WERI-Rb-1 (cell line): ENCODE data around the gene MRPL1.

ENCODE experiments used
- DNase-seq: peaks from one replicate; pipeline ENCODE4 v3.0.0-alpha.2; 2020
- H3K27ac ChIP-seq: fragments of 250-450 bp; sonication (Bioruptor Pico); 2 replicates; pipeline ENCODE4 v1.5.1; 2020; ENCODE audit warnings: mild to moderate bottlenecking, moderate library complexity
- H3K27me3 ChIP-seq: fragments of 250-450 bp; sonication (Bioruptor Pico); 2 replicates; pipeline ENCODE4 v1.5.1; 2021; ENCODE audit warnings: mild to moderate bottlenecking, low read depth, moderate library complexity; ENCODE audit not compliant: insufficient read depth, severe bottlenecking
- H3K36me3 ChIP-seq: fragments of 250-450 bp; sonication (Bioruptor Pico); 2 replicates; pipeline ENCODE4 v1.5.1; 2020; ENCODE audit warnings: mild to moderate bottlenecking, moderate library complexity
- H3K4me3 ChIP-seq: 2 replicates; pipeline ENCODE4 v1.5.1; 2011; ENCODE audit warnings: low read depth, mild to moderate bottlenecking, control low read depth, low read length
- H3K9me3 ChIP-seq: fragments of 250-450 bp; sonication (Bioruptor Pico); 2 replicates; pipeline ENCODE4 v1.5.1; 2021; ENCODE audit warnings: mild to moderate bottlenecking, moderate library complexity; ENCODE audit not compliant: severe bottlenecking
- TF ChIP-seq, protein P1 (sequence below): IDR thresholded peaks from 2 replicates; pipeline ENCODE4 v1.5.1; 2011; ENCODE audit warnings: low read depth, mild to moderate bottlenecking, control low read depth, inconsistent platforms, low read length

Gene MRPL1

DNA sequence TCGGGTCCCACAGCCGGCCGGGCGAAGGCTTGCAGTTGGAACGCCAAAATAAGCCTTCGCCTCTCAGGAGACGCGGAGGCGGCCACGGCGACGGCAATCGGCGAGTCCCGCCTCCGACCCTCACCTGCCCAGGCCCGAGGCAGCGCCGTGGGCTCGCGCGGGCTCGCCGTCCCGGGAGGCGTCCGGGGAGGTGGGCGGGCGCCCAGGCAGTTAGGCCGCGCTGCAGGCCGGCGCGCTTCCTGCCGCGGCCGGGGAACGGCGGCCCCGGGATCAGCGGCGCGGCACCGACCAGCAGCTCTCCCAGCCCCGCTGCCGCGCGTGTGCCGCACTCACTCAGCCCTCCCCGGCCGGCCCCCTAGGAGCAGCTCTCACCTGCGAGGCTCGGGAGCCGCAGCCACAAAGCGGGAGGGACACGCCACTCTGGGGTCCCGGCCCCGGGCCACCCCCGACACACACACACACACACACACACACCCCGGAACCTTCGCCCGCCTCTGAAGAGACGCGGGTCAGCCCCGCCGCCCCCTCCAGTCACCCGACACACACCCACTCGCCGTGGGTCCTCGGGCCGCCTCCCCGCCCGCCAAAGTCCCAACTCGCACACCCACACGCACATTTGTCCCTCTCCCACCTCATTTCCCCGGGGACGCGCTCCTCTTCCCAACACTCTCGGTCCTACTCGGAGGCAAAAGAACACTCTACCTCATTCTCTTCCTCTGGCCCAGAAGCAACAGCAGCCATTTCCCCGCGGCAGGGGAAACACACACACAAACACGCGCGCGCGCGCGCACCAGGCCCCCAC is 43.8 kb upstream of the MRPL1 start, which contains the start of gene CNOT6L:
Gene CNOT6L (minus strand): TSS at position 767 of the 802 bp plus-strand sequence. CDS start 60 bp downstream, at position 707.
- Histone ChIP-seq H3K9me3 (no peaks in the 10 kb centered on the region), H3K4me3 (peak within 1 kb of the TSS; percentile 98), H3K27me3 (no peaks in the 10 kb centered on the region), H3K27ac (peak within 1 kb of the TSS; percentile 93), H3K36me3 (no peaks in the 10 kb centered on the region; the same call in 1 of the 2 replicates)
- TF ChIP-seq, protein P1, sequence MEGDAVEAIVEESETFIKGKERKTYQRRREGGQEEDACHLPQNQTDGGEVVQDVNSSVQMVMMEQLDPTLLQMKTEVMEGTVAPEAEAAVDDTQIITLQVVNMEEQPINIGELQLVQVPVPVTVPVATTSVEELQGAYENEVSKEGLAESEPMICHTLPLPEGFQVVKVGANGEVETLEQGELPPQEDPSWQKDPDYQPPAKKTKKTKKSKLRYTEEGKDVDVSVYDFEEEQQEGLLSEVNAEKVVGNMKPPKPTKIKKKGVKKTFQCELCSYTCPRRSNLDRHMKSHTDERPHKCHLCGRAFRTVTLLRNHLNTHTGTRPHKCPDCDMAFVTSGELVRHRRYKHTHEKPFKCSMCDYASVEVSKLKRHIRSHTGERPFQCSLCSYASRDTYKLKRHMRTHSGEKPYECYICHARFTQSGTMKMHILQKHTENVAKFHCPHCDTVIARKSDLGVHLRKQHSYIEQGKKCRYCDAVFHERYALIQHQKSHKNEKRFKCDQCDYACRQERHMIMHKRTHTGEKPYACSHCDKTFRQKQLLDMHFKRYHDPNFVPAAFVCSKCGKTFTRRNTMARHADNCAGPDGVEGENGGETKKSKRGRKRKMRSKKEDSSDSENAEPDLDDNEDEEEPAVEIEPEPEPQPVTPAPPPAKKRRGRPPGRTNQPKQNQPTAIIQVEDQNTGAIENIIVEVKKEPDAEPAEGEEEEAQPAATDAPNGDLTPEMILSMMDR: no peak
- DNase-seq: peak; percentile 58

DNA sequence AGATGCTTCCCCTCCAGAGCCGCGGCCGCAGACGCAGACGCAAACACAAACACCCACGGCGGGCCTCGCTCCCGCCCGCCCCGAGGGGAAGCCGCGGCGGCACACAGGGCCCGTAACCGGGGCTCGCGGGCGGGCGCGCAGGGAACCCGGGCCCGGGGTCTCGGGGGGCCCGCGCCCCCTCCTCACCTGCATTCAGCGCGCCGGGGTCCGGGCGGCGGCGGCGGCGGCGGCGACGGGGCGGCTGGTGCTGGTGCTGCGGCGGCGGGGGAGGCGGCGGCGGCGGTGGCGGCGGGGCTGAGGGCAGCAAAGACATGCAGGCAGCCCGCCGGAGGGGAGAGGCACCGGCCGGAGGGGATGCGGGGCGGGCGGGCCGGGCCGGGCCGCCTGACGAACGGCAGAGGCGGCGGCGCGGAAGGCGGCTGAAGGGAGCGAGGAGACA is 43.2 kb upstream of the MRPL1 start:
- Histone ChIP-seq H3K27ac (peak overlapping the region; percentile 93), H3K9me3 (no peaks in the 10 kb centered on the region), H3K4me3 (peak overlapping the region; percentile 98), H3K27me3 (no peaks in the 10 kb centered on the region), H3K36me3 (no peaks in the 10 kb centered on the region; the same call in 1 of the 2 replicates)
- TF ChIP-seq, protein P1: no peak
- peak; percentile 25 for DNase-seq

DNA sequence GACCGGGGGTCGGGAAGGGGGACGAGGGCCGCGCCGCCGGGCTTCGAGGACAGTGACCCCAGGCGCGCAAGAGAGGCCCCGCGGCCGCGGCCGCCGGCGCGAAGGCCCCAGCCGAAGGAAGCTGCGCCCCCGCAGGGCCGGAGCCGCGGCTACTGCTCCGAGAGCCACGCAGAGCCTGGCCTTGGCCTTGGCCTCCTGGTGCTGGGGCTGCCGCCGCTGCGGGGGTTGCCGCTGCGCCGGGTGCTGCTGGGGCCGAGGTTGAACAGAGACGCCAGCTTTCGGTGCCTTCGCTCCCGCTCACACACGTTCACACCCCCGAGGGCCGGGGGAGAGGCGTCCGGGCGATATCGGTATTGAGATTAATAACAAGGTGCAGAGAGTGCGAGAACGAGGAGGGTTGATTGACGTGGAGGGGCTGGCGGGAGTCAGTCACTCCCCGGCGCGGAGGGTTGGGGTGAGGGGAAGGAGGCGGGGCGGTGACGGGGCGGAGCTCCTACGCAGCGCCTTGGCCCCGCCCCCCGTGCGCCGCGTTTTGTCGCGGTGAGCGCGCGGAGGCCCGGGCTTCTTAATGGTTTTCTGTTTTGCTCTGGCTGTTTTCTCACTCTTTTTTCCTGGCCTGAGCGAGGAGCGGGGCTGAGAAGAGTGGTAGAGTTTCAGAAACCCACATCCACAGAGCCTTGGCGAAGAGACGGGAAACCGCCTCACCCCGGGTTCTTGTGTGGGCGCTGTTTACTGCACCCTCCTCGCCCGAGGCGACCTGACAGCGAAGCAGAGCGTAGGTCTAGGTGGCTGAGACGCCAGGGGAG is 42.6 kb upstream of the MRPL1 start:
- Histone ChIP-seq H3K4me3 (peak overlapping the region; percentile 98), H3K27ac (peak overlapping the region; percentile 93), H3K27me3 (no peaks in the 10 kb centered on the region), H3K36me3 (no peaks in the 10 kb centered on the region; the same call in 1 of the 2 replicates), H3K9me3 (no peaks in the 10 kb centered on the region)
- peak; percentile 90 for DNase-seq
- TF ChIP-seq, protein P1: 0 out of 2 replicates have a peak, but pooled peaks have one; percentile 3

DNA sequence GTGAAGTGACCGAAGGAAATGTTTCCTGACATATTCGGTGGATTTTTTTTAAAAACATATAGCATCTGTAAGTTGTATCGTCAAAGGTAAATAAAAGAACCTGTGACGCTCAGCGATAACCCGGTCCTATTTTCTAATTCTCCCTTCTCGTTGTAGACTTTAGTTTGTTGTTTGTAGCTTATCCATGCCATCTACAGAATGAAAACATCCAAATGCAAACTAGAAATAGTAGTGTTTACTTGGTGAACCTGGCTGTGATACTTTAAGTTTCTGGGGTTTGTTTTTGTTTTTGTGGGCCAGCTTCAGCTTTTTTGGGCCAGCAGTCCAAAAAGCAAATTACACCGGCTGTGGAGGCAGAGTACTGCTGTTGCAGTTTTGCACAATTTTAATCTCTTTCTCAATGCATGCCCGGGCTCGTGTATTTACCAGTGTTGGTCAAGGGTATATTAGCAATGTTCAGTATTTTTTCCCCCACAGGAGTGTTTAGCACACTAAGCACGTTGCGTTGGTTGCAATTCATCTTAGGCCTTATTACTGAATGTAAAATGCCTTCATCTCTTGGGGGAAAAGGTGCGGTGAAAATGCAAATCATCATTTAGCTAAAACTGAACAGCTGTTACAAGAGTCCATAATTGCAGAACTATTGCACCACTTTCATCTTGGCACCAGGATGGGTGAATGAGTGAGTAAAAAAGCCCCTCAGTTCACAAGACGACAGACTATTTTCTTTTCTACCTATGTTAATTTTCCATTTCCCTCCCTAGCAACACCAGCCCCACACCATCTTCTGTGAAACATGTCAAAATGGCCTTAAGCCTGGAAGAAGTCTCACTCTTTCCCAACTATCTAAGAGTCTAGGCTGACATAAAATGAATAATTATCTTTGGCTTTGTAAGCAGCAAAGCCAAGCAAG is 41.7 kb upstream of the MRPL1 start:
- no peak for DNase-seq
- Histone ChIP-seq H3K4me3 (peak overlapping the region; percentile 98), H3K36me3 (no peaks in the 10 kb centered on the region; the same call in 1 of the 2 replicates), H3K27me3 (no peaks in the 10 kb centered on the region), H3K9me3 (no peaks in the 10 kb centered on the region), H3K27ac (peak overlapping the region; percentile 93)
- TF ChIP-seq, protein P1: no peak

DNA sequence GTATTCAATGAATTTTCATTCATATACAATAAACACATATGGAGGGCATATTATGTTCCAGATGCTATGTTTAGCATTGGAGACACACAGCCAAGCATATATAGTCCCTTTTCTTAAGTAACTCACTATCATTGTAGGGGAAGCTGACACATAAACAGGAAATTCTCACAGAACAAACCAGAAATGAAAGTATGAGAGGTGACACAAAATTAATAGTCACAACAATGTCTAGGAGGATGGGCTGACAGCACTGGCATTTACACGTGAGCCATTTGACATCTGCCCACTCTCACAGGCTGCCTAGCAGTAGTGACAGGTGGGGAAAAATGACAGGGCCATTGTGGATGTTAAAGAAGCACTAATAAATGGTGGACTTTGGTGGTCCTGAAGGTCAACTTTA is 40.9 kb upstream of the MRPL1 start:
- H3K36me3 ChIP-seq: no peaks in the 10 kb centered on the region; the same call in 1 of the 2 replicates
- no peak overlapping the region for H3K4me3 ChIP-seq
- no peaks in the 10 kb centered on the region for H3K9me3 ChIP-seq
- H3K27ac ChIP-seq: no peak overlapping the region
- TF ChIP-seq, protein P1: no peak
- no peaks in the 10 kb centered on the region for H3K27me3 ChIP-seq
- DNase-seq: no peak
